Spleen (tissue), 11 donors: ENCODE data around the gene SPTLC1. TPM values are rescaled to one million over a fixed set of nuclear protein-coding genes. Genes with fewer than 3 reads are reported as not detected.

Experiments
- DNase-seq: peaks from one replicate; pipeline ENCODE4 v3.0.0-alpha.2; 2020
- H3K27ac ChIP-seq, 8 donors: fragments of 200-600 bp; sonication (generic) in 7 of 8; 1 replicate in 4 of 8; 2 replicates in 4 of 8; pipeline versions ENCODE4 v1.5.0 to v1.8.0; 2016 to 2021; ENCODE audit warnings: inconsistent platforms in 4 of 8, mild to moderate bottlenecking in 4 of 8, moderate library complexity in 1 of 8
- H3K27me3 ChIP-seq, 7 donors: fragments of 200-600 bp; sonication (generic) in 6 of 7; replicated peaks in 1 of 7; 1 replicate in 4 of 7; 2 replicates in 3 of 7; pipeline versions ENCODE4 v1.5.0 to v1.8.0; 2016 to 2021; ENCODE audit warnings: inconsistent platforms in 3 of 7, mild to moderate bottlenecking in 1 of 7
- H3K36me3 ChIP-seq, 6 donors: fragments of 200-600 bp; sonication (generic) in 5 of 6; 1 replicate in 4 of 6; 2 replicates in 2 of 6; pipeline versions ENCODE4 v1.5.0 to v1.8.0; 2016 to 2021; ENCODE audit warnings: inconsistent platforms in 2 of 6
- H3K4me1 ChIP-seq, 6 donors: fragments of 200-600 bp; sonication (generic) in 5 of 6; 1 replicate in 3 of 6; 2 replicates in 3 of 6; pipeline versions ENCODE4 v1.5.0 to v1.8.0; 2016 to 2021; ENCODE audit warnings: inconsistent platforms in 3 of 6
- H3K4me3 ChIP-seq, 8 donors: fragments of 200-600 bp; sonication (generic) in 7 of 8; 1 replicate in 4 of 8; 2 replicates in 4 of 8; pipeline versions ENCODE4 v1.5.0 to v1.8.0; 2016 to 2021; ENCODE audit warnings: inconsistent platforms in 4 of 8, mild to moderate bottlenecking in 4 of 8, moderate library complexity in 2 of 8
- H3K9me3 ChIP-seq, 8 donors: fragments of 200-600 bp; sonication (generic) in 7 of 8; 1 replicate in 4 of 8; 2 replicates in 4 of 8; pipeline versions ENCODE4 v1.5.0 to v1.8.0; 2016 to 2021; ENCODE audit warnings: inconsistent platforms in 4 of 8
- POLR2A ChIP-seq, 3 donors: fragments of 450-650 bp; IDR thresholded peaks; one replicate each; pipeline ENCODE4 v1.5.1; 2017; ENCODE audit warnings: antibody characterized with exemption in 3 of 3, mild to moderate bottlenecking in 1 of 3
- POLR2AphosphoS5 ChIP-seq, 3 donors: sonication (generic); formaldehyde crosslinking; IDR thresholded peaks; one replicate each; pipeline ENCODE4 v1.5.1; 2017; ENCODE audit warnings: antibody characterized with exemption in 3 of 3
- WGBS, 5 donors: extraction: QIAGEN DNeasy Blood & Tissue Kit in 3 of 5; methylation state at CpG; one replicate each; pipeline versions ENCODE4 v1.1.5 to v1.1.7; 2013 to 2018; 5-methylcytosine and 5-hydroxymethylcytosine counted together
- intact Hi-C: fragments of 100-400 bp; cut with DNase I; formaldehyde crosslinking; loops from one replicate; pipeline ENCODE4 v1.15.0; 2023; ENCODE audit warnings: low total_unique reads
- polyA plus RNA-seq, 3 donors: library from polyadenylated mRNA; stranded (reverse); fragments of 200-250 nt; gene quantifications; one replicate each; pipeline ENCODE4 v1.2.1, GENCODE V29; 2013
- total RNA-seq, 7 donors: library from RNA; depleted of rRNA in 3 of 7; stranded (reverse); fragments of >200 nt in 3 of 7; fragmentation: NEBNext Ultra II Directional in 4 of 7; extraction: Animal tissue kit (Norgen Biotek cat#: 25700) in 4 of 7; gene quantifications; one replicate each; pipeline versions ENCODE4 v1.1.0 to v1.2.1, GENCODE V29; 2016 to 2021
- TF ChIP-seq, protein P1 (sequence below), 11 experiments: fragments of 200-600 bp in 7 of 11; fragments of 450-650 bp in 4 of 11; sonication (generic) in 4 of 11; IDR thresholded peaks in 8 of 11; conservative IDR thresholded peaks in 3 of 11; 1 replicate in 7 of 11; 2 replicates in 4 of 11; pipeline versions ENCODE4 v1.4.0 to v1.8.0; 2016 to 2021; ENCODE audit warnings: antibody characterized with exemption in 11 of 11, inconsistent platforms in 4 of 11, mild to moderate bottlenecking in 1 of 11
- donor health status: healthy with polysubstance abuse.
- donor health status: DM: no; HTN: no; CAD: no; lungs with moderate emphysema.
- donor health status: DM: no; HTN: no; CAD: no.
- donor health status: Bipolar disorder and iron deficiency.
- donor health status: healthy.
- donor health status: DM: no; HTN: no; CAD: no.
- donor health status: DM: yes; HTN: yes; CAD: no.

Gene SPTLC1
- total and polyA plus RNA-seq, 10 donors = 15.9 to 75.1 (median 58.4) TPM

DNA sequence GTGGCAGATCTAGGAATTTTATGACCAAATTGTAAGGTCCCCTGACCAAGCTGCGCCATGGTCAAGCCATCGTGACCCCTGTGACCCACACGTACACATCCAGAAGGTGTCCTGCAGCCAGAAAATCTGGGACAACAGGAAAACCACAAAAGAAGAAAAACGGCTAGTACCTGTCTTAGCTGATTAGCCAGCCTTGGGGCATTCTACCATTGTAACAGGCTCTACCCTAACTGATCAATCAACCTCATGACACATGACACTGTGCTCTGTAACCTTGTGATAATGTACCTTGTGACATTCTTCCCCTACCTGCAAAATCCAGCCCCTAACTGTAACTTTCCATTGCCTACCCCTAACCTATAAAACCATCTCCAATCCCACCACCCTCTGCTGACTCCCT, 43.6 kb downstream of the SPTLC1 start:
- peaks cover 0 to 100% (median 41%) of the 10 kb centered on the region in 6 donors for H3K36me3 ChIP-seq
- 83 to 94% (median 84%) methylated on average over 4 of the region's 4 CpGs for WGBS, 5 donors

DNA sequence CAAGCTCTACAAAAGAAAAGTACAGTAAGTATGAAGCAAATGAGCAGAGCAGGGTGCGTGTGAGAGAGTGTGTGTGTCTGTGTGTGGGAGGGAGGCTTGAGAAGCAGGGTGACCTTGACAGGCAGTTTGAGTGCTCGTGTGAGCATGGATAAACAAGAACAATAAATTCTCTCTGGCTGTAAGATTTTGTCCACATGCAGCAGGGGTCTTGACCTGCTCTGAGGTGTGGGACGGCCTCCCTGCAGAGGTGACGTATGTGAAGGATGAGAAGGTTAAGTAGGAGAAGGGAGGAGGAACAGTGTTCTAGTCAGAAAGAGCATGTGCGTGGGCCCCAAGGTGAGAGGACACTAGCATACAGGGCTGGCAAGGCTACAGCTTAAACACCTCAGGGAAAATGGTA, 49.0 kb downstream of the SPTLC1 start:
- Histone ChIP-seq H3K4me1 (no peaks in the 10 kb centered on the region), H3K9me3 (peaks cover 0 to 36% (median 33%) of the 10 kb centered on the region in 8 donors), H3K27ac (no peak overlapping the region), H3K36me3 (peaks cover 5 to 100% (median 66%) of the 10 kb centered on the region in 6 donors), H3K27me3 (no peaks in the 10 kb centered on the region), H3K4me3 (no peak overlapping the region)
- 86 to 95% (median 92%) methylated on average over 5 of the region's 5 CpGs for WGBS, 5 donors
- DNase-seq = no peak
- intact Hi-C loops = no loop called here
- no peak for TF ChIP-seq POLR2A (IDR thresholded peaks at IDR 0.05)

More for the DNA sequence above, 43.6 kb downstream of the SPTLC1 start:
- Histone ChIP-seq H3K27me3 (no peaks in the 10 kb centered on the region), H3K4me1 (no peaks in the 10 kb centered on the region), H3K27ac (no peak overlapping the region), H3K9me3 (no peaks in the 10 kb centered on the region), H3K4me3 (no peak overlapping the region)
- no peak for DNase-seq
- intact Hi-C loops = no loop called here
- TF ChIP-seq POLR2A (IDR thresholded peaks at IDR 0.05) = no peak
- no peak for TF ChIP-seq POLR2AphosphoS5 (IDR thresholded peaks at IDR 0.05)
- TF ChIP-seq, protein P1, sequence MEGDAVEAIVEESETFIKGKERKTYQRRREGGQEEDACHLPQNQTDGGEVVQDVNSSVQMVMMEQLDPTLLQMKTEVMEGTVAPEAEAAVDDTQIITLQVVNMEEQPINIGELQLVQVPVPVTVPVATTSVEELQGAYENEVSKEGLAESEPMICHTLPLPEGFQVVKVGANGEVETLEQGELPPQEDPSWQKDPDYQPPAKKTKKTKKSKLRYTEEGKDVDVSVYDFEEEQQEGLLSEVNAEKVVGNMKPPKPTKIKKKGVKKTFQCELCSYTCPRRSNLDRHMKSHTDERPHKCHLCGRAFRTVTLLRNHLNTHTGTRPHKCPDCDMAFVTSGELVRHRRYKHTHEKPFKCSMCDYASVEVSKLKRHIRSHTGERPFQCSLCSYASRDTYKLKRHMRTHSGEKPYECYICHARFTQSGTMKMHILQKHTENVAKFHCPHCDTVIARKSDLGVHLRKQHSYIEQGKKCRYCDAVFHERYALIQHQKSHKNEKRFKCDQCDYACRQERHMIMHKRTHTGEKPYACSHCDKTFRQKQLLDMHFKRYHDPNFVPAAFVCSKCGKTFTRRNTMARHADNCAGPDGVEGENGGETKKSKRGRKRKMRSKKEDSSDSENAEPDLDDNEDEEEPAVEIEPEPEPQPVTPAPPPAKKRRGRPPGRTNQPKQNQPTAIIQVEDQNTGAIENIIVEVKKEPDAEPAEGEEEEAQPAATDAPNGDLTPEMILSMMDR (IDR thresholded peaks at IDR 0.05 in 8 of 11, conservative IDR thresholded peaks at IDR 0.05 in 3 of 11) = no peak

DNA sequence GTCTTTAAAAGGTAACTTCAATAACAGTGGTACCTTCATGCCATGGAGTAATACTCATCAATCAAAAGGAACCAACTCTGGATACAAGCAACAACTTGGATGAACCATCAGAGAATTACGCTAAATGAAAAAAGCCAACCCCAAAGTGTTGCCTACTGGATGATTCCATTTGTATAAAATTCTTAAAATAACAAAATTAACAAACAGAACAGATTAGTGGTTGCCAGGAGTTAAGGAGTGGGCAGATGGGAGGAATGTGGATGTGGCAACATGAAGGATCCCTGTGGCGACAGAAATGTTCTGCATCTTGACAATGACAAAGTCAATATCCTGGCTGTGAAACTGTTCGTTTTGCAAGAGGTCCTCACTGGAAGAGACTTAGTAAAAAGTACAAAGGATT, 50.5 kb downstream of the SPTLC1 start:
- H3K4me1 ChIP-seq = no peaks in the 10 kb centered on the region
- intact Hi-C loops = no loop called here
- no peak for DNase-seq

DNA sequence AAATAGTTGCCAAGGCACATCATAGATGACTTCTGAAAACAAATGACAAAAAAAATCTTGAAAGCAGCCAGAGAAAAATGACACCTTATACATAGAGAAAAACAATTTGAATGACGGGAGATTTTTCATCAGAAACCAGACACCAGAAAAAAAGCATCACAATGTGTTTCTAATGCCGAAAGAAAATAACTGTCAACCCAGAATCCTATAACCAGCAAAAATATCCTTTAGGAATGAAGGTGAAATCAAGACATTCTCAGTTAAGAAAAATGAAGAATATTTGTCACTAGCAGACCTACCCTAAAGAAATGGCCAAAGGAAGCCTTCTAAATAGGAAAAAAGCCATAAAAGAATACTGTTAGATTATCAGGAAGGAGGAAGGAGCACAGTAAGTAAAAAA, 54.0 kb downstream of the SPTLC1 start:
- Histone ChIP-seq H3K27me3 (no peaks in the 10 kb centered on the region), H3K27ac (no peak overlapping the region), H3K9me3 (peaks cover 0 to 45% (median 42%) of the 10 kb centered on the region in 8 donors), H3K4me1 (peaks cover 0 to 6% (median 0%) of the 10 kb centered on the region in 6 donors), H3K36me3 (peaks cover 5 to 100% (median 52%) of the 10 kb centered on the region in 6 donors), H3K4me3 (no peak overlapping the region)
- TF ChIP-seq, protein P1 (IDR thresholded peaks at IDR 0.05 in 8 of 11, conservative IDR thresholded peaks at IDR 0.05 in 3 of 11) = no peak
- no peak for TF ChIP-seq POLR2A (IDR thresholded peaks at IDR 0.05)
- TF ChIP-seq POLR2AphosphoS5 (IDR thresholded peaks at IDR 0.05) = no peak
- intact Hi-C loops = no loop called here
- WGBS, 5 donors = 97 to 99% (median 99%) methylated on average over 2 of the region's 2 CpGs
- no peak for DNase-seq

More for the DNA sequence above, 50.5 kb downstream of the SPTLC1 start:
- Histone ChIP-seq H3K9me3 (peaks cover 0 to 45% (median 42%) of the 10 kb centered on the region in 8 donors), H3K4me3 (no peak overlapping the region), H3K36me3 (peaks cover 5 to 100% (median 65%) of the 10 kb centered on the region in 6 donors), H3K27ac (no peak overlapping the region), H3K27me3 (no peaks in the 10 kb centered on the region)
- TF ChIP-seq, protein P1 (IDR thresholded peaks at IDR 0.05 in 8 of 11, conservative IDR thresholded peaks at IDR 0.05 in 3 of 11) = no peak
- TF ChIP-seq POLR2A (IDR thresholded peaks at IDR 0.05) = no peak
- no peak for TF ChIP-seq POLR2AphosphoS5 (IDR thresholded peaks at IDR 0.05)
- WGBS, 5 donors = 81 to 95% (median 85%) methylated on average over 3 of the region's 3 CpGs
